ENCODE results near the gene MTRFR. TPM values are rescaled to one million over a fixed set of nuclear protein-coding genes. Genes with fewer than 3 reads are reported as not detected.

MTRFR gene
- total RNA-seq, 1 experiment from 2014 or later = 21.9 TPM

DNA sequence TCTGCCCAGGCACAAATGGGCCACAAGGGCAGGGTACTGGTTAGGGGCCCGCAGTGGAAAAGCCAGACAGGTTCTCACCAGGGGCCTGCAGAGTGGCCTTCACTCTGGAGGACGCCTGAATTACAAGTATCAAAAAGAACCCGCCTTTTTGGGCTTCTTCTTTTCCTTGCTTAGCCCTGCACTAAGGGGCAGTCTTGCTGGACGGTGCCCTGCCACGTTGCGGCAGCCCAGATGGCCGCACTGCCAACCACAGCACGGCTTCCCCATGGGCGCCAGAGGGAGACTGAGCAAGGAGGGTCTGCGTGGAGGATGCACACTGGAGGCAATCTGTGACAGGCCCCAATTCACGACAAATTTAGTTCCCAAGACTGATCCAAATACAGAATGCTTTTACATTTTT is 56.7 kb downstream of the MTRFR start:
- H3K36me3 ChIP-seq (ENCODE audit: insufficient read depth, low read length, poor library complexity, severe bottlenecking) = peaks cover 28% of the 10 kb centered on the region
- no peak for DNase-seq (ENCODE audit: low spot score)
- POLR2A ChIA-PET (ENCODE audit: low non-redundant PET) = no interaction called here
- H3K4me3 ChIP-seq (ENCODE audit: low read depth, low read length, poor library complexity, severe bottlenecking) = no peak overlapping the region
- no peak overlapping the region for H3K27ac ChIP-seq (ENCODE audit: low read depth, low read length, poor library complexity, severe bottlenecking)
- no peaks in the 10 kb centered on the region for H3K4me1 ChIP-seq (ENCODE audit: insufficient read depth, low read length, poor library complexity, severe bottlenecking)
- no peaks in the 10 kb centered on the region for H3K27me3 ChIP-seq (replicated peaks; ENCODE audit: insufficient read depth, low read depth, low read length, poor library complexity)
- TF ChIP-seq CTCF (conservative IDR thresholded peaks at IDR 0.05; ENCODE audit: low read depth, low read length) = no peak
- TF ChIP-seq EZH2 (IDR thresholded peaks at IDR 0.05; ENCODE audit: borderline replicate concordance, low read depth, low read length, poor library complexity, severe bottlenecking) = no peak
- no peaks in the 10 kb centered on the region for H3K9me3 ChIP-seq (ENCODE audit: low read depth, low read length, poor library complexity, severe bottlenecking)
- BruUV-seq (replicated peaks) = no TSS peak
- intact Hi-C loops (cut with micrococcal nuclease; ENCODE audit: unreplicated experiment) = no loop called here
- CTCF ChIA-PET = no interaction called here

DNA sequence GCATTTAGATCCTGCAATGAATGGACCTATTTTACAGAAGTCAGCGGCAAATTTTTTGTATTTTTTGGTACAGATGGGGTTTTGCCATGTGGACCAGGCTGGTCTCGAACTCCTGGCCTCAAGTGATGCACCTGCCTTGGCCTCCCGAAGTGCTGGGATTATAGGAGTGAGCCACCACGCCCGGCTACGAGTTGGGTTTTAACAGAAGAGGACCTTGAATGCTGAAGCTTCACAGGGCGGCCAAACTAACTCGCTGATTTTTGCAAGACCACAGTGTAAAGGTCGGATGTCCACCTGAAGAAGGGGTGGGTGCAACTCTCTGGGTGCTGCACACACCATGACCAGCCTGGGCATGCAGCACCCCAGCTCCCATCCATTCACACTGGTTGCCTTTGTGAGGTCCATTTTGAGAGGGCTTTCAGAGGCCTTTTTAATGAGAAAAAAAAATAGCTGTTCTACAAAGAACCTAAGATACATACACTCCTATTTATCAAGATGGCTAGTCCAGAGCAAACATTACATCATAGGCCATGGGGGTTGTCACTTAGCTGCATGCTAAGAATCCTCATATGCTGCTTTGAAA is 60.0 kb downstream of the MTRFR start:
- no peak for TF ChIP-seq CTCF (conservative IDR thresholded peaks at IDR 0.05; ENCODE audit: low read depth, low read length)
- no peak for TF ChIP-seq EZH2 (IDR thresholded peaks at IDR 0.05; ENCODE audit: borderline replicate concordance, low read depth, low read length, poor library complexity, severe bottlenecking)
- CTCF ChIA-PET = no interaction called here
- no peak overlapping the region for H3K4me3 ChIP-seq (ENCODE audit: low read depth, low read length, poor library complexity, severe bottlenecking)
- intact Hi-C loops (cut with micrococcal nuclease; ENCODE audit: unreplicated experiment) = no loop called here
- BruUV-seq (replicated peaks) = no TSS peak
- H3K27ac ChIP-seq (ENCODE audit: low read depth, low read length, poor library complexity, severe bottlenecking) = peak overlapping the region; percentile 34
- H3K9me3 ChIP-seq (ENCODE audit: low read depth, low read length, poor library complexity, severe bottlenecking) = no peaks in the 10 kb centered on the region
- no peak for DNase-seq (ENCODE audit: low spot score)
- POLR2A ChIA-PET (ENCODE audit: low non-redundant PET) = no interaction called here
- no peaks in the 10 kb centered on the region for H3K4me1 ChIP-seq (ENCODE audit: insufficient read depth, low read length, poor library complexity, severe bottlenecking)
- no peaks in the 10 kb centered on the region for H3K27me3 ChIP-seq (replicated peaks; ENCODE audit: insufficient read depth, low read depth, low read length, poor library complexity)
- H3K36me3 ChIP-seq (ENCODE audit: insufficient read depth, low read length, poor library complexity, severe bottlenecking) = peaks cover 57% of the 10 kb centered on the region

GRCh38 chr12:123305136-123305535 is 71.9 kb downstream of the MTRFR start:
- H3K4me1 ChIP-seq (ENCODE audit: insufficient read depth, low read length, poor library complexity, severe bottlenecking) = no peaks in the 10 kb centered on the region
- no peak for DNase-seq (ENCODE audit: low spot score)
- ChIA-PET CTCF (no interaction called here), POLR2A (ENCODE audit: low non-redundant PET) (no interaction called here)
- H3K9me3 ChIP-seq (ENCODE audit: low read depth, low read length, poor library complexity, severe bottlenecking) = no peaks in the 10 kb centered on the region
- TF ChIP-seq CTCF (conservative IDR thresholded peaks at IDR 0.05; ENCODE audit: low read depth, low read length) (no peak), EZH2 (IDR thresholded peaks at IDR 0.05; ENCODE audit: borderline replicate concordance, low read depth, low read length, poor library complexity, severe bottlenecking) (no peak)
- no TSS peak for BruUV-seq (replicated peaks)
- no peaks in the 10 kb centered on the region for H3K27me3 ChIP-seq (replicated peaks; ENCODE audit: insufficient read depth, low read depth, low read length, poor library complexity)
- intact Hi-C loops (cut with micrococcal nuclease; ENCODE audit: unreplicated experiment) = no loop called here
- H3K36me3 ChIP-seq (ENCODE audit: insufficient read depth, low read length, poor library complexity, severe bottlenecking) = peaks cover 90% of the 10 kb centered on the region
- H3K27ac ChIP-seq (ENCODE audit: low read depth, low read length, poor library complexity, severe bottlenecking) = no peak overlapping the region
- no peak overlapping the region for H3K4me3 ChIP-seq (ENCODE audit: low read depth, low read length, poor library complexity, severe bottlenecking)

Data from A673 (cell line).